Activated CD4-positive, alpha-beta T cell treated with anti-CD3 and anti-CD28 coated beads, Interleukin-2, amount 10 ng/mL, durations not matched to agents 7 days and 5 days (primary cell): ENCODE measurements around the gene TSHZ1. TPM values are rescaled to one million over a fixed set of nuclear protein-coding genes. Genes with fewer than 3 reads are reported as not detected.

ENCODE experiments used
- CTCF ChIA-PET: fragments of 350-600 bp; sonication (Branson Sonifier 250); formaldehyde crosslinking; loops from one replicate; lab custom pipeline; 2021; ENCODE audit warnings: antibody characterized with exemption; lab: Charles Lee
- POLR2A ChIA-PET: fragments of 350-600 bp; sonication (Branson Sonifier 250); formaldehyde crosslinking; loops from one replicate; lab custom pipeline; 2021; ENCODE audit warnings: antibody characterized with exemption; lab: Charles Lee
- DNase-seq: peaks from one replicate; pipeline ENCODE4 v3.0.0-alpha.2; 2020
- H3K27ac Mint-ChIP-seq: one replicate; pipeline ENCODE4 v1.8.0; 2021; ENCODE audit warnings: mild to moderate bottlenecking, moderate library complexity, mixed read lengths
- H3K27me3 Mint-ChIP-seq: one replicate; pipeline ENCODE4 v1.8.0; 2021; ENCODE audit warnings: mixed read lengths
- H3K36me3 Mint-ChIP-seq: one replicate; pipeline ENCODE4 v1.8.0; 2021; ENCODE audit warnings: low read depth, mixed read lengths
- H3K4me1 Mint-ChIP-seq: one replicate; pipeline ENCODE4 v1.8.0; 2021; ENCODE audit warnings: mixed read lengths
- H3K4me3 Mint-ChIP-seq: one replicate; pipeline ENCODE4 v1.8.0; 2021; ENCODE audit warnings: mild to moderate bottlenecking, moderate library complexity, mixed read lengths
- H3K9me3 Mint-ChIP-seq: one replicate; pipeline ENCODE4 v1.8.0; 2021; ENCODE audit warnings: mixed read lengths
- total RNA-seq, 2 experiments: library from RNA; stranded (reverse); gene quantifications; one replicate each; pipeline ENCODE4 v1.2.3, GENCODE V29; 2021

Gene TSHZ1
- total RNA-seq, 2 experiments from 2014 or later: 22.0 to 23.6 TPM

- no peaks in the 10 kb centered on the region for H3K9me3 Mint-ChIP-seq
Measured at GRCh38 chr18:75205514-75206132, 5.0 kb upstream of the TSHZ1 start.

GRCh38 chr18:75206452-75207309, 3.9 kb upstream of the TSHZ1 start:
- Mint-ChIP-seq H3K27me3 (peaks cover 26% of the 10 kb centered on the region), H3K4me3 (peak overlapping the region; percentile 94), H3K27ac (peak overlapping the region; percentile 33), H3K4me1 (peaks cover 43% of the 10 kb centered on the region), H3K9me3 (no peaks in the 10 kb centered on the region), H3K36me3 (peaks cover 29% of the 10 kb centered on the region)
- DNase-seq: no peak
- ChIA-PET CTCF (no interaction called here), POLR2A (no interaction called here)

More at GRCh38 chr18:75205514-75206132, 5.0 kb upstream of the TSHZ1 start:
- ChIA-PET CTCF (no interaction called here), POLR2A (no interaction called here)
- Mint-ChIP-seq H3K36me3 (peaks cover 35% of the 10 kb centered on the region), H3K27ac (no peak overlapping the region), H3K27me3 (peaks cover 26% of the 10 kb centered on the region), H3K4me1 (peaks cover 41% of the 10 kb centered on the region), H3K4me3 (peak overlapping the region; percentile 43)
- no peak for DNase-seq

- ChIA-PET CTCF (interaction anchor here (0.7 kb wide), 1 partner anchor 39 kb away, joined by 4 read pairs; no protein-coding TSS in a partner anchor), POLR2A (no interaction called here)
- DNase-seq: no peak
- H3K27me3 Mint-ChIP-seq: peaks cover 26% of the 10 kb centered on the region
- H3K36me3 Mint-ChIP-seq: peaks cover 23% of the 10 kb centered on the region
- H3K27ac Mint-ChIP-seq: peak overlapping the region; percentile 89
- H3K4me1 Mint-ChIP-seq: peaks cover 46% of the 10 kb centered on the region
- H3K4me3 Mint-ChIP-seq: peak overlapping the region; percentile 94
- no peaks in the 10 kb centered on the region for H3K9me3 Mint-ChIP-seq
Measured at GRCh38 chr18:75207310-75208154, 3.1 kb upstream of the TSHZ1 start.

GRCh38 chr18:75208155-75208835, 2.3 kb upstream of the TSHZ1 start:
- Mint-ChIP-seq H3K4me1 (peaks cover 54% of the 10 kb centered on the region), H3K27ac (peak overlapping the region; percentile 89), H3K4me3 (peak overlapping the region; percentile 94), H3K27me3 (peaks cover 26% of the 10 kb centered on the region), H3K9me3 (no peaks in the 10 kb centered on the region), H3K36me3 (peaks cover 21% of the 10 kb centered on the region)
- DNase-seq: peak; percentile 49
- POLR2A ChIA-PET: no interaction called here
- CTCF ChIA-PET: interaction anchor here (0.7 kb wide), 1 partner anchor 40 kb away, joined by 4 read pairs; no protein-coding TSS in a partner anchor

- CTCF ChIA-PET: no interaction called here
Measured at GRCh38 chr18:75208836-75209128, 1.8 kb upstream of the TSHZ1 start.

GRCh38 chr18:75209129-75209950, 1.3 kb upstream of the TSHZ1 start, which contains the start of gene PTGR3:
TSS of gene PTGR3 (minus strand) at chr18:75209139. CDS start at chr18:75209058, 81 bp downstream.
- Mint-ChIP-seq H3K4me1 (peaks cover 63% of the 10 kb centered on the region), H3K27me3 (peaks cover 26% of the 10 kb centered on the region), H3K27ac (peak within 1 kb of the TSS; percentile 98), H3K4me3 (peak within 1 kb of the TSS; percentile 99), H3K9me3 (no peaks in the 10 kb centered on the region), H3K36me3 (peaks cover 21% of the 10 kb centered on the region)
- peak; percentile 87 for DNase-seq
- ChIA-PET POLR2A (no interaction called here), CTCF (no interaction called here)

More at GRCh38 chr18:75208836-75209128, 1.8 kb upstream of the TSHZ1 start:
- POLR2A ChIA-PET: no interaction called here
- H3K27ac Mint-ChIP-seq: peak overlapping the region; percentile 19
- peak overlapping the region; percentile 94 for H3K4me3 Mint-ChIP-seq
- H3K9me3 Mint-ChIP-seq: no peaks in the 10 kb centered on the region
- H3K36me3 Mint-ChIP-seq: peaks cover 21% of the 10 kb centered on the region
- peaks cover 26% of the 10 kb centered on the region for H3K27me3 Mint-ChIP-seq
- peaks cover 58% of the 10 kb centered on the region for H3K4me1 Mint-ChIP-seq
- DNase-seq: peak; percentile 40

GRCh38 chr18:75209951-75210258, 692 bp upstream of the TSHZ1 start:
- H3K4me1 Mint-ChIP-seq: peaks cover 65% of the 10 kb centered on the region

GRCh38 chr18:75211002-75211621, 515 bp downstream of the TSHZ1 start:
- peaks cover 64% of the 10 kb centered on the region for H3K4me1 Mint-ChIP-seq
- H3K36me3 Mint-ChIP-seq: peaks cover 25% of the 10 kb centered on the region
- H3K9me3 Mint-ChIP-seq: no peaks in the 10 kb centered on the region
- peak overlapping the region; percentile 98 for H3K27ac Mint-ChIP-seq
- peak; percentile 29 for DNase-seq
- POLR2A ChIA-PET: no interaction called here
- CTCF ChIA-PET: interaction anchor here (0.9 to 1.0 kb wide), 2 partner anchors 40 to 481 kb away, joined by 3 to 4 read pairs; no protein-coding TSS in a partner anchor
- peaks cover 13% of the 10 kb centered on the region for H3K27me3 Mint-ChIP-seq
- peak overlapping the region; percentile 99 for H3K4me3 Mint-ChIP-seq

More at GRCh38 chr18:75209951-75210258, 692 bp upstream of the TSHZ1 start:
- Mint-ChIP-seq H3K4me3 (peak overlapping the region; percentile 99), H3K9me3 (no peaks in the 10 kb centered on the region), H3K27me3 (peaks cover 25% of the 10 kb centered on the region), H3K27ac (peak overlapping the region; percentile 98), H3K36me3 (peaks cover 21% of the 10 kb centered on the region)
- peak; percentile 28 for DNase-seq
- POLR2A ChIA-PET: no interaction called here
- CTCF ChIA-PET: no interaction called here

GRCh38 chr18:75211626-75211952, 992 bp downstream of the TSHZ1 start:
- peaks cover 9% of the 10 kb centered on the region for H3K27me3 Mint-ChIP-seq
- H3K9me3 Mint-ChIP-seq: no peaks in the 10 kb centered on the region
- peak overlapping the region; percentile 80 for H3K4me3 Mint-ChIP-seq
- DNase-seq: no peak
- POLR2A ChIA-PET: no interaction called here
- peaks cover 64% of the 10 kb centered on the region for H3K4me1 Mint-ChIP-seq
- CTCF ChIA-PET: interaction anchor here (0.9 kb wide), 1 partner anchor 39 kb away, joined by 4 read pairs; no protein-coding TSS in a partner anchor
- H3K36me3 Mint-ChIP-seq: peaks cover 27% of the 10 kb centered on the region
- H3K27ac Mint-ChIP-seq: no peak overlapping the region

GRCh38 chr18:75211953-75212750, 1.6 kb downstream of the TSHZ1 start:
- Mint-ChIP-seq H3K27ac (peak overlapping the region; percentile 88), H3K27me3 (peaks cover 5% of the 10 kb centered on the region), H3K36me3 (peaks cover 28% of the 10 kb centered on the region), H3K4me1 (peaks cover 65% of the 10 kb centered on the region), H3K9me3 (no peaks in the 10 kb centered on the region), H3K4me3 (peak overlapping the region; percentile 80)
- DNase-seq: peak; percentile 22
- ChIA-PET POLR2A (no interaction called here), CTCF (interaction anchor here (0.9 to 1.0 kb wide), 2 partner anchors 39 to 141 kb away, joined by 3 to 4 read pairs; no protein-coding TSS in a partner anchor)

GRCh38 chr18:75212751-75213090, 2.1 kb downstream of the TSHZ1 start:
- no peak for DNase-seq
- peaks cover 64% of the 10 kb centered on the region for H3K4me1 Mint-ChIP-seq
- peaks cover 26% of the 10 kb centered on the region for H3K36me3 Mint-ChIP-seq
- H3K4me3 Mint-ChIP-seq: peak overlapping the region; percentile 80
- CTCF ChIA-PET: interaction anchor here (1.0 kb wide), 1 partner anchor 142 kb away, joined by 3 read pairs; no protein-coding TSS in a partner anchor
- no peaks in the 10 kb centered on the region for H3K27me3 Mint-ChIP-seq
- POLR2A ChIA-PET: no interaction called here
- H3K27ac Mint-ChIP-seq: peak overlapping the region; percentile 88
- H3K9me3 Mint-ChIP-seq: no peaks in the 10 kb centered on the region
